ENCODE results near the gene GPC5.

Gene GPC5

GRCh38 chr13:91464336-91464735, 65.9 kb downstream of the GPC5 start:
- no peak for DNase-seq

- no peak for DNase-seq
Measured at GRCh38 chr13:91467236-91467635, 68.8 kb downstream of the GPC5 start.

GRCh38 chr13:91468301-91468700, 69.9 kb downstream of the GPC5 start:
- no peak for DNase-seq

GRCh38 chr13:91470084-91470621, 71.7 kb downstream of the GPC5 start:
- no peak for DNase-seq

GRCh38 chr13:91470681-91471080, 72.3 kb downstream of the GPC5 start:
- DNase-seq: no peak

GRCh38 chr13:91482427-91482826, 84.0 kb downstream of the GPC5 start:
- no peak for DNase-seq

GRCh38 chr13:91491980-91492379, 93.6 kb downstream of the GPC5 start:
- no peak for DNase-seq

GRCh38 chr13:91493442-91493841, 95.0 kb downstream of the GPC5 start:
- DNase-seq: no peak

- no peak for DNase-seq
Measured at GRCh38 chr13:91498298-91498697, 99.9 kb downstream of the GPC5 start.

- no peak for DNase-seq
Measured at GRCh38 chr13:91504216-91504615, 105.8 kb downstream of the GPC5 start.

- DNase-seq: no peak
Measured at GRCh38 chr13:91506759-91507158, 108.3 kb downstream of the GPC5 start.

GRCh38 chr13:91510058-91510457, 111.6 kb downstream of the GPC5 start:
- no peak for DNase-seq

- no peak for DNase-seq
Measured at GRCh38 chr13:91513790-91514189, 115.4 kb downstream of the GPC5 start.

GRCh38 chr13:91516799-91517198, 118.4 kb downstream of the GPC5 start:
- DNase-seq: no peak

- no peak for DNase-seq
Measured at GRCh38 chr13:91520952-91521351, 122.5 kb downstream of the GPC5 start.

- DNase-seq: no peak
Measured at GRCh38 chr13:91523116-91523515, 124.7 kb downstream of the GPC5 start.

- no peak for DNase-seq
Measured at GRCh38 chr13:91526543-91527033, 128.2 kb downstream of the GPC5 start.

- DNase-seq: no peak
Measured at GRCh38 chr13:91529739-91530482, 131.5 kb downstream of the GPC5 start.

GRCh38 chr13:91531646-91532045, 133.2 kb downstream of the GPC5 start:
- no peak for DNase-seq

- no peak for DNase-seq
Measured at GRCh38 chr13:91533354-91533753, 134.9 kb downstream of the GPC5 start.

- DNase-seq: no peak
Measured at GRCh38 chr13:91534996-91535395, 136.6 kb downstream of the GPC5 start.

GRCh38 chr13:91537376-91537775, 139.0 kb downstream of the GPC5 start:
- DNase-seq: no peak

- no peak for DNase-seq
Measured at GRCh38 chr13:91539286-91540157, 141.1 kb downstream of the GPC5 start.

All from NCI-H524 (cell line).